Loucy (cell line): ENCODE data around the gene NOL12.

Experiments
- H2AFZ ChIP-seq: fragments of 200-600 bp; sonication (generic); 2 replicates; pipeline ENCODE4 v1.6.0; 2016; ENCODE audit warnings: antibody characterized with exemption, mild to moderate bottlenecking, low read length, moderate library complexity
- H3F3A ChIP-seq: fragments of 200-600 bp; 2 replicates; pipeline ENCODE4 v1.6.0; 2016; ENCODE audit warnings: antibody characterized with exemption, low read depth, mild to moderate bottlenecking
- H3K27me3 ChIP-seq: fragments of 200-600 bp; sonication (generic); 2 replicates; pipeline ENCODE4 v1.6.1; 2014; ENCODE audit warnings: low read length, mild to moderate bottlenecking; ENCODE audit not compliant: insufficient read depth, poor library complexity, severe bottlenecking
- H3K36me3 ChIP-seq: fragments of 200-600 bp; sonication (generic); 2 replicates; pipeline ENCODE4 v1.6.1; 2016; ENCODE audit warnings: low read length; ENCODE audit not compliant: insufficient read depth
- H3K4me1 ChIP-seq: fragments of 200-600 bp; sonication (generic); 2 replicates; pipeline ENCODE4 v1.5.1; 2014; ENCODE audit warnings: low read length, mild to moderate bottlenecking; ENCODE audit not compliant: insufficient read depth, poor library complexity, severe bottlenecking
- H3K4me2 ChIP-seq: fragments of 200-600 bp; sonication (generic); 2 replicates; pipeline ENCODE4 v1.6.0; 2014; ENCODE audit warnings: antibody characterized with exemption, low read length, low read depth, mild to moderate bottlenecking; ENCODE audit not compliant: poor library complexity, severe bottlenecking
- H3K4me3 ChIP-seq: fragments of 200-600 bp; sonication (generic); 2 replicates; pipeline ENCODE4 v1.5.1; 2014; ENCODE audit warnings: low read length, mild to moderate bottlenecking, mixed read lengths; ENCODE audit not compliant: poor library complexity, severe bottlenecking
- H3K79me2 ChIP-seq: fragments of 200-600 bp; sonication (generic); 2 replicates; pipeline ENCODE4 v1.6.1; 2014; ENCODE audit warnings: low read length; ENCODE audit not compliant: insufficient read depth
- H3K9ac ChIP-seq: fragments of 200-600 bp; sonication (generic); 2 replicates; pipeline ENCODE4 v1.6.0; 2014; ENCODE audit warnings: mild to moderate bottlenecking, low read depth, low read length, moderate library complexity; ENCODE audit not compliant: poor library complexity, severe bottlenecking
- H3K9me2 ChIP-seq: fragments of 200-600 bp; sonication (generic); replicated peaks from 2 replicates; pipeline ENCODE4 v1.6.1; 2016; ENCODE audit warnings: low read depth, low read length, mixed read lengths
- H3K9me3 ChIP-seq: fragments of 200-600 bp; sonication (generic); 2 replicates; pipeline ENCODE4 v1.6.1; 2014; ENCODE audit warnings: mild to moderate bottlenecking, antibody characterized with exemption, low read length, low read depth; ENCODE audit not compliant: insufficient read depth
- H4K20me1 ChIP-seq: fragments of 200-600 bp; sonication (generic); 2 replicates; pipeline ENCODE4 v1.6.0; 2014; ENCODE audit warnings: antibody characterized with exemption, low read length, mild to moderate bottlenecking; ENCODE audit not compliant: insufficient read depth, poor library complexity, severe bottlenecking
- CTCF ChIP-seq: fragments of 200-600 bp; sonication (generic); conservative IDR thresholded peaks from 2 replicates; pipeline ENCODE4 v1.5.1; 2014; ENCODE audit warnings: mild to moderate bottlenecking, antibody characterized with exemption, low read length
- EZH2phosphoT487 ChIP-seq: fragments of 200-600 bp; IDR thresholded peaks from 2 replicates; pipeline ENCODE4 v1.6.1; 2018; ENCODE audit warnings: antibody characterized with exemption, mild to moderate bottlenecking, moderate library complexity, borderline replicate concordance

The NOL12 gene

DNA sequence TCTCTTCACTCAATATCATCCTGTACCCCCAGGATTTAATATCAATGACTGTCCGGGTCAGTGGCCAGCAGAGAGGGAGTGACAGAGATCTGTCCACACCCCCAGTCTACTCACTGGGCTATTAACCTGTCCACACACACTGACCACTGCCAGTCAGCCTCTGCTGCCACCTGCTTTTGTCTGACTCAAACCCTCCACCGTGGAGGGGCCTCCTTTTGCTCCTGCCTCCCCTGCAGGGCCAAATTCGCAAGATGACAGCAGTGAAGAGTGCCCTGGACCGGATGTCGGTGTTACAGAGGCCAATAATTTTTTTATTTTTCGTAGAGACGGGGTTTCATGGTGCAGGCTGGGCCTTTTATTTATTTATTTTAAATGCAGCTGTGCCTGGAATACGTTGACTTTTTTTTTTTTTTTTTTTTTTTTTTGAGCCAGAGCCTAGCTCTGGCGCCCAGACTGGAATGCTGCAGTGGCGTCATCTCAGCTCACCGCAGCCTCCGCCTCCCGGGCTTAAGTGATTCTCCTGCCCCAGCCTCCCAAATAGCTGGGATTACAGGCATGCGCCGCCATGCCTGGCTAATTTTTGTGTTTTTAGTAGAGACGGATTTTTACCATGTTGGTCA is 22.5 kb upstream of the NOL12 start:
- H3K36me3 ChIP-seq = peaks cover 28% of the 10 kb centered on the region; the same call in 1 of the 2 replicates
- no peaks in the 10 kb centered on the region for H3F3A ChIP-seq
- H4K20me1 ChIP-seq = peaks cover 64% of the 10 kb centered on the region
- TF ChIP-seq CTCF (no peak), EZH2phosphoT487 (no peak)
- no peaks in the 10 kb centered on the region for H3K9me3 ChIP-seq
- H3K27me3 ChIP-seq = no peaks in the 10 kb centered on the region
- peak overlapping the region; percentile 11 for H3K4me3 ChIP-seq
- H3K4me1 ChIP-seq = peaks cover 35% of the 10 kb centered on the region
- H3K9me2 ChIP-seq = no peaks in the 10 kb centered on the region
- H3K9ac ChIP-seq = no peak overlapping the region
- peak overlapping the region; percentile 35 for H3K4me2 ChIP-seq
- H3K79me2 ChIP-seq = peaks cover 83% of the 10 kb centered on the region
- no peak overlapping the region for H2AFZ ChIP-seq

DNA sequence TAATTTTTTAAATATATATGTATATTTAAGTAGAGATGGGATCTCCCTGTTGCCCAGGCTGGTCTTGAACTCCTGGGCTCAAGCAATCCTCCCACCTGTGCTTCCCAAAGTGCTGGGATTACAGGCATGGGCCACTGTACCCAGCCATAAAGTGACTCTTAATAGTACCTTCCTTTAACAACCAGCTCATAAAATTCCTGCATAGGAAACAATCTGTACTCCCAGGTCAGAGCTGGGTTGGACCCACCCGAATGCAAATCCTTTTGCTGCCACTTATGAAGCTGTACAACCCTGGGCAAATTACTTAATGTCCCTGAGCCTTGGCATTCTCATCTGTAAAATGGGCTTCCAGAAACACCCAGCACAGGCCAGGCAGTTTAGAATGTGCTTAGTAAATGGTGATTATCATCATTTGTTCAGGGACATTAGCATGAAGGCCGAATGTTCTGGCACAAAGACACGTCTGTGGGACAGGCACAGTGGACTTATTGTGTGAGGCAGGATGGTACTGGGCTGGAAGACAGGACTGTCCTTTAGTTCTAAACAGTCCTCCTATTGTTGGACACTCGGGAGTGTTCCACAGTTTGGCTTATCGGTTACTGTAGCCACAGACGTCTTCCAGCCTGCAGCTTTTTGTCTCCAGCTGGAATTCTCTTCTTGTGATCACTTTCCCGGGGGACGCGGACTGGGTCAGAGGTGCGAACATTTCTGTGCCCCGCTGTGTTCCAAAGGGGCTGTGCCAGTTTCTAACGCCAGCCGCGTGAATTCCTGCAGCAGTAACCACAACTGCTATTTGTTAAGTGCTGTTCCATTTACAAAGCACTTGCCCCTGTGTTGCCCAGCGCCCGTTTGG is 21.7 kb upstream of the NOL12 start:
- peaks cover 28% of the 10 kb centered on the region; the same call in 1 of the 2 replicates for H3K36me3 ChIP-seq
- no peaks in the 10 kb centered on the region for H3F3A ChIP-seq
- H2AFZ ChIP-seq = no peak overlapping the region
- no peaks in the 10 kb centered on the region for H3K9me2 ChIP-seq
- TF ChIP-seq EZH2phosphoT487 = no peak
- no peak for TF ChIP-seq CTCF
- peaks cover 33% of the 10 kb centered on the region for H3K4me1 ChIP-seq
- peaks cover 75% of the 10 kb centered on the region for H3K79me2 ChIP-seq
- H3K4me3 ChIP-seq = no peak overlapping the region
- H3K9me3 ChIP-seq = no peaks in the 10 kb centered on the region
- H3K4me2 ChIP-seq = peak overlapping the region; percentile 35
- H3K27me3 ChIP-seq = no peaks in the 10 kb centered on the region
- peaks cover 60% of the 10 kb centered on the region for H4K20me1 ChIP-seq
- H3K9ac ChIP-seq = no peak overlapping the region

GRCh38 chr22:37665487-37665886 is 20.7 kb upstream of the NOL12 start:
- Histone ChIP-seq H3K4me1 (peaks cover 23% of the 10 kb centered on the region), H3K4me3 (no peak overlapping the region), H3K79me2 (peaks cover 65% of the 10 kb centered on the region), H4K20me1 (peaks cover 50% of the 10 kb centered on the region), H3F3A (no peaks in the 10 kb centered on the region), H3K4me2 (no peak overlapping the region), H3K9me2 (no peaks in the 10 kb centered on the region), H3K9ac (no peak overlapping the region), H3K27me3 (no peaks in the 10 kb centered on the region), H2AFZ (no peak overlapping the region), H3K36me3 (peaks cover 28% of the 10 kb centered on the region; the same call in 1 of the 2 replicates), H3K9me3 (no peaks in the 10 kb centered on the region)
- no peak for TF ChIP-seq CTCF
- no peak for TF ChIP-seq EZH2phosphoT487
